Amniotic epithelial cell (primary cell): ENCODE results near the gene CYB561D1.

Source experiments
- DNase-seq: peaks from one replicate; pipeline ENCODE4 v3.0.0-alpha.2; 2010; ENCODE audit warnings: low read depth

Gene CYB561D1

GRCh38 chr1:109529881-109530456, 36.1 kb downstream of the CYB561D1 start:
- DNase-seq: no peak

- DNase-seq: no peak
Observed at GRCh38 chr1:109530457-109531087, 36.7 kb downstream of the CYB561D1 start.

- no peak for DNase-seq
Observed at GRCh38 chr1:109531380-109531779, 37.5 kb downstream of the CYB561D1 start.

- no peak for DNase-seq
Observed at GRCh38 chr1:109531826-109532364, 38.0 kb downstream of the CYB561D1 start.

DNA sequence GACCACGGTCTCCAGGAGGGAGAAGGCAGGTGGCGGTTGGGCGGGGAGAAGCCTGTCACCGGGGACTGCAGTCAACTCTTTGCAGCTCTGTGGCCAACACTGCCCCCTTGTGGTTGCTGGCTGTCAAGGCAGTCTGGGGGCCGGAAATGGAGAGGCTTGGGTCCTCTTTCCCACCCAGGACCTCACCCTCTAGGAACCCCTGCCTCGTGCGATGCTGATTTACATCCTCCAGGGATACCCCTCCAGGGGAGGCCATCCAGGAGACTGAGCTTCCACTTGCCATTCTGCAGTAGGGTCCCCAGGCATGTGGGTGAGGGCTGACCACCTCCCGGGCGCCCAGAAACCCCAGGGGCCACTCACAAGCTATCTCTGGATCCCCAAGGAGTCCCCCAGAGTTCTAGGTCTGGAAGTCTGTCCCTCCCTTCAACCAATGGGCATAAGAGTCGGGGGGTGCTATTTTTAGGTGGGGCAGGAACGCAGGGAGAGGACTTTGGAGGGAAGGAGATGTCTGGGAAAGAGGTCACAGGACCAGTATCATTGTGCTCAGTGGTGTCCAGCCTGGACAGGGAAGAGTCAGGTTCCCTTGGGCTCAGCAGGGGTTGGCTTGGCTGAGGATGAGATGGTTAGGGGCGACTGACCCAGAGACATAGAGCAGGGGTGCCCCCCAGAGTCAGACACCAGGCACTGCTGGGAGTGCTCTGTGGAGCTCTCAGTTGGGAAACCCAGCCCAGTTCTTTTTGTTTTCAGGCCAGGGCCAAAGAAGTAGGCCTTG, 38.7 kb downstream of the CYB561D1 start:
- DNase-seq: peak; percentile 59

DNA sequence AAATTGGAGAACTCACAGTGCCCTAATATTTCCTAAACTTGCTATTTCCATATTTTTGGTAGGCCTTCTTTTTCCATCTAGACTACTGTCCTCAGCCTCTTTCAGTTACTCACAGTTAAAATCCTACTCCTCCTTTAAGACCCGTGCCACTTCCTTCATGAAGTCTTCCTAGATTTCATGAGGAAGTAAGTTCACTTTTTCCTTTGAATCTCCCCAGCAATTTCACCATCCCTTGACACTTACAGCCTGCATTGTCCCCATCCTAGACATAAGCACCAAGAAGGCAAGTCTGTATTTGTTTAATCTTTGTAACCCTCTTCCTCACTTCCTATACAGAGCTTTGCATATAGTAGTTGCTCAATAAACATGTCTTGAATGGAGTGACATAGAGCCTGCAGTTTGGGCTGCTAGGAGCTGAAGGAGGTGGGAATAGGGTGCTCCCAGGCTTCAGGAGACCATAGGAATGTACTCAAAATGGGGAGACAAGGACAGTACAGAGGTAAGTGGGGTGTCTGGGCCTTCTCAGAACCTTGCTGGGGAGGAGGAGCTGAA, 40.5 kb downstream of the CYB561D1 start:
- no peak for DNase-seq

DNA sequence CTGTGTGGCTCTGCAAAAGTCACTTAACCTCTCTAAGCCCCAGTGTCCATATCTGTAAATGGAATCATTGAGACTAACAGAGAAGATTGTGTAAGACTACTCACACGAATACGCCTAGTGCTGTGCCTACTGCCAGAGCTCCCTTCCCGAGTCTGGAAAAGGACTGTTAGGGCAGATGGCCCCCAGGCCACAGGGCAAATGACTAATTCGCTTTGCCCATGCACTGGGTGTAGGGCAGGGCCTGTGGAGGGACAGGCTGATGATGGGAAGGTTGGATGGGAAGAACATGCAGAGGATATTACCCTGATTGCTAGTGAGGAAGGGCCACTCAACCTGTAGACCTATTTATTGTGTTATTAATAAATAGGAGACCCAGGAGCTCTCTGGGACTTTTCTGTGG, 41.6 kb downstream of the CYB561D1 start:
- peak; percentile 13 for DNase-seq

DNA sequence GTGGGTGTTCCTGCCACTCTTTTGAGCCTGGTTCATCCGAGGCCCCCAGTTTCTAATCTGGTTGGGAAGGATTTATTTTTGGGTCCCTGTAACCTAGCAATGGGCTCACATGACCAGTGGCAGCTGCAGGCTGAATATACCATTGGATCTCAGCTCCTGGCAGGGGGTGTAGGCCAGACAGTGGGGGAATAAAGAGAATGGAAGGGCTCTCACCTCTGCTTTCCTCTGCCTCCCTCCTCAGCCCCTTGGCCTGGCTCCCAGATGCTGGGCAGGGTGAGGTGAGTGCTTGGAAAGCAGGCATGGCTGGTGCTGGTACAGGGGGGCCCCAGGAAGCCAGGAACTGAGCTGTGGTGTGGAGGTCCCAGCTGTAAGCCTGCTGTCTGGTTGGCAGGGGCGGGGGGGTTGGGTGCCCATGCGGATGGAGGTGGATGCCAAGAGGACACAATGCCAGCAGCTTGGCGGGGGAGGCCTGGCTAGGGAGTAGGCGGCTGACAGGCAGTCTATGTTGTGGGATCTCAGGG, 42.1 kb downstream of the CYB561D1 start:
- no peak for DNase-seq

DNA sequence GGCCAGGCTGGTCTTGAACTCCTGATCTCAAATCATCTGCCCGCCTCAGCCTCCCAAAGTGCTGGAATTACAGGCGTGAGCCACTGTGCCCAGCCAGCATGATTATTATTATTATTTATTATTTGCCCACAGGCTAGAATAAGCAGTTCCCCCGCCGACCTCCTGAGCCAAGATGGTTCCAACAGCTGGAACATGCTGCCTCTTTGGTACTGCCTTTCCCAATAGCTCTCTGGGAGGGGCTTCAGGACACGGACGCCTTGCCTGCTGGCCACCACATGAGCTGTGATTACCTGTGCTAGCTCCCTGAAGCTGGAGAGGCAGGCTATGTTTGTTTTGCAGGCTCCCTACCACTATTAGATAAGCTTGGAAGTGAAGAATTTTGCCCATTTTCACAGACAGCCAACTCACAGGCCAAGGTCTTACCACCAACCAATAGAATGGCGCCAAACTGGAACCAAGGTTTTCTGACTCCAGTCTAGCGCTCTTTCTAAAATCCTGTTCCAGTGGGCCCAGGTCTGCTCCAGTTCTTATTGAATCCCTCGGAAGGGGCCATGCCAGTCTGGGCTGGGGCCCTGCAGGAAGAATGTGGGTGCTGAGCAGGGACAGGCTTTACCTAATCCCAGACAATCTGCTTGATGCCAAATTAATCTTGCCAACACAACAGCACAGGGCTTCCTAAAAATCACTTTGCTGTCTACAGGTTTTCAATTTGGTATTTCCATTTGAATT, 43.7 kb downstream of the CYB561D1 start:
- no peak for DNase-seq

DNA sequence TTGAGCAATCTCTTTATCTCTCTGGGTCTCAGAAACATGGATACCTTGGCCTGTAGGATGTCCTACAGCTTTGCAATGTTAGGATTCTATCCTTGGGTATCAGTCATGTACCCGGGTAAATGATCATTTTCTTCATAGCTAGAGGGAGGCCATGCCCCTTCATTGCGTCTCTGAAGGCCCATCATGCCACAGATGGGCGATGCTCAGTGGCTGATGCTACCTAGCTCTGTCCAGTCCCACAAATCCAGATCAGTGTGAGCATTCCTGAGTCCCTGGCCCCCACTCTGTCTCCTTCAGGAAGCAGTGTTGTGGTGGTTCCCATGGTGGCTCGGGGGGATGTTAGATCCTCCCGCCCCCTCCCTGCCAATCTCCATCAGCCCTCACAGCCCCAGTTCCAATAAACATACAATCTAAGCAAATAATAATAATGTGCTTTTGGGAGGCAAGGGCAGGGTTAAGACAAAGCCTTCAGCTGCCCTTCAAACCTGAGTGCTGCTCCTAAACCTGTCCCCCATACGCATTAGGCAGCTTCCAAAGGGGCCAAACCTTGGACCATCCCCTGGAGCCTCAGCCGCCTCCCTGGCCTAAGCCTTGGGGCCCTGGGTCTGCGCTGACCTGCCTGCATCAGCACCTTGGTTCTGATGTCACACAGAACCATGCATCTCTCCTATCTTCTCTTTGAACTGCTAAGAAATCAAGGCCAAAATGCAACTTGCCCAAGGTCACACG, 45.1 kb downstream of the CYB561D1 start:
- DNase-seq: no peak

DNA sequence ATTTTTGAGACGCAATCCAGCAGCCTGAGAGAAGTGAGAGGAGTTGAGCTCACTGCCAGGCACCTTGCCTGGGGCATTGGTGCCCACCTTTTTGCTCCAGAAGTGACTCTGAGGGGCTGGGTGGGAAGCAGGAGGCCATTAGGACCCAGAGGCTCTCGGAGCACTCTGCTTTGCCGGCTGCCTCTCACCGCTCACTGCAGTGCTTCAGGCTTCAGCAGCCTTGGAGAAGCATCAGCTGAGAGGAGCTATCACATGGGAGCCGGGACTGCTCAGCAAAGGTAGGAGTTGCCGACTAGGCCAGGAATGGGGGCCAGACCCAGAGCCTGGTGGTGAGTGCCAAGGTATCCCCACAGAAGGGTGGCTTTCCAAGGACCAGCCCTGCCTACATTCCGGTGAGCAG, 45.8 kb downstream of the CYB561D1 start, which contains the start of gene GPR61:
Gene GPR61 (plus strand): TSS at position 197 of the 400 bp plus-strand sequence. CDS start 3,151 bp downstream, outside the sequence.
- DNase-seq: no peak

GRCh38 chr1:109541102-109541501, 47.2 kb downstream of the CYB561D1 start:
- no peak for DNase-seq

GRCh38 chr1:109542657-109543056, 48.8 kb downstream of the CYB561D1 start:
- DNase-seq: no peak

GRCh38 chr1:109543283-109543987, 49.5 kb downstream of the CYB561D1 start:
- DNase-seq: no peak

- DNase-seq: no peak
Observed at GRCh38 chr1:109543988-109544735, 50.3 kb downstream of the CYB561D1 start.

DNA sequence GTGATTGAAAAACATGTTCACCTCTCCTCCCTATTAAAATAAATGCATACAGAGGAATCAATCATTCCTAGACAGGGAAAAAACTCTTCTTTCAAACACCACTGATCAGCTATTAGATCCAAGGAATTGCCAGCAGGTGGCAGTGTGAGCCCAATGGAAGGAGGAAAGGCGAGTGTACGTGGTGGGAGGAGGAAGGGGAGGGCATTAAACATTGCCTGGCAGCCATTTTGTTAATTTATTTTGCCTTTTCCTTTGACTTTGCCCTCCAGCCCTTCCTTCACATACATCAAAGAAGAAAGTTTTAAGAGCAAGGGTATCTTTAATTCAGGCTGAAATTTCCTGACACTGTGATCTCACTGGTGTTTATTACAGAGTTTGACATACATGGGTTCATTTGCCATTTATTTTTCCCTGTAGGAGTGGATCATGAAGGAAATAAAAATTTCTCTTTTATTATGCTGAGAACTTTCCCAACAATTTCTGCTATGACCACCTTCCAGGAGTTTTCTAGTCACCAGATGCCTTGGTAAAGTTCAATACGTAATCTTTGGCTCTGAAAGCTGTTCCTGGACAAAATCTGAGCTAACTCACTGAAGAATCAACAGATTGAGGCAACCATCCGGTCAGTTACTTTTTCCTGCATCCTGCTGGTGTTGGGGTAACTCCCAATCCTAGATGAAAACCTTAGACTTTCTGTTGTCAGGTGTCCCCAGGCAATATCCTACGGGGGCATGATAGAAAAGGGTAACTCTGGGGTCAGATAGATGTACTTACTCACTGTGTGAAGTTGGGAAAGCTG, 52.6 kb downstream of the CYB561D1 start:
- DNase-seq: peak; percentile 81

DNA sequence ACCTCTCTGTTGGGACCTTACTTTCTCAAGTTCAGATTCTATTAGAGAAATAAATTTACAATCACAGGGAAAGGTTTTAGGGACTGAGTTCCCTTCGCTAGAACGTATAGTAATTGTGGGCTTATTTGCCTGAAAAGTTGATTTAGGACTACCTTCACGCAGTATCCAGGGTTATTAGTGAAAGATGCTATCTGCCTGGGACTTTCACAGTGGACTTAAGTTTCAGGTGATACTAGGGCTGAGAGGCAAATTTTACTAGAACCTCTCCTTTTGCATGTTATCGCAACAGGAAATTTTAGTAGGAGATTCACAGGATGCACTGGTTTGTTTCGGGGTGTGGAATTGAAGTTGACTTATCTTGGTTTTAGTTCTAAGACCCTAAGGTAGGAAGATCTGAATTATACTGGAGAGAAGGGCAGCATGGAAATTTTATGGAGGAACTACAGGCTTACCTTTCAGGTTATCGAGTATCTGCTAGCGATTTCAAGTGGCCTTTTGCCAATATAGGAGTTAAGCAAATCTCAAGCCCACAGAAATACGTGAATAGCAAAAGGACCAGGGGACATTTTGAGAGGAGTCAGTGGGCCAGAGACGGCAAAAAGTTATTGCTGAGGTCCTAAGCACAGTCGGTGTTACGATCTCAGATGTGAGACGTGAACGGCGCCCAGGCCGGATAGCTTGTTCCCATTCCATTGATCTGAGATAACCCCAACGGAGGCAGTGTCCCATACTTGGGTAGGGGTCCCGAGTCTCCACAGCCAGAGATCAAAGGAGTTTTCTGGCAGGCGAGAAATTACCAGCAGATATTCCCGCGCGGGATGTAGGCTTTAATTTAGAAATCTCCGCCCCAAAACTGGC, 53.8 kb downstream of the CYB561D1 start:
- DNase-seq: no peak
